SU-DHL-6 (cell line): ENCODE results near the gene LRP2.

Source experiments
- EZH2phosphoT487 ChIP-seq: fragments of 200-600 bp; sonication (generic), shearing (Covaris generic); conservative IDR thresholded peaks from 2 replicates; pipeline ENCODE4 v1.6.1; 2018; ENCODE audit warnings: mild to moderate bottlenecking, antibody characterized with exemption, low read length, moderate library complexity, mixed read lengths
- TF ChIP-seq, protein P1 (sequence below): fragments of 200-600 bp; sonication (generic); IDR thresholded peaks from one replicate; pipeline ENCODE4 v1.5.1; 2017; ENCODE audit warnings: antibody characterized with exemption, mild to moderate bottlenecking, low read length, moderate library complexity; ENCODE audit not compliant: insufficient read depth, poor library complexity, severe bottlenecking

DNA sequence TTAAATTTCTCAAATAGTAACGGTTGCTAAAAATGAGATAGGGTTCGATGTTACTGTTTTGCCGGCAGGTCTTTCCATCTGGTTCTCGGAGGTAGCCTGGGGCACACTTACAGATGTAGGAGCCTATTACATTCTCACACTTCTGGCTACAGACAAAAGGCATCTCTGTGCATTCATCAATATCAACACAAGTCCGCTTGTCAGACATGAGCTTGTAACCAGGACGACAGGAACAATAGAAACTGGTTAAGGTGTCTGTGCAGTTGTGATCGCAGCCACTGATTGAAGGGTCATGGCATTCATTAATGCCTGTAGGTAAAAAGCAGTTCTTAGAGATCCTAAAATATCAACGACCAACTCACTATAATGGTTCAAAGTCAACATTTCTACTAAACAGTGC is 176.6 kb downstream of the LRP2 start:
- TF ChIP-seq, protein P1, sequence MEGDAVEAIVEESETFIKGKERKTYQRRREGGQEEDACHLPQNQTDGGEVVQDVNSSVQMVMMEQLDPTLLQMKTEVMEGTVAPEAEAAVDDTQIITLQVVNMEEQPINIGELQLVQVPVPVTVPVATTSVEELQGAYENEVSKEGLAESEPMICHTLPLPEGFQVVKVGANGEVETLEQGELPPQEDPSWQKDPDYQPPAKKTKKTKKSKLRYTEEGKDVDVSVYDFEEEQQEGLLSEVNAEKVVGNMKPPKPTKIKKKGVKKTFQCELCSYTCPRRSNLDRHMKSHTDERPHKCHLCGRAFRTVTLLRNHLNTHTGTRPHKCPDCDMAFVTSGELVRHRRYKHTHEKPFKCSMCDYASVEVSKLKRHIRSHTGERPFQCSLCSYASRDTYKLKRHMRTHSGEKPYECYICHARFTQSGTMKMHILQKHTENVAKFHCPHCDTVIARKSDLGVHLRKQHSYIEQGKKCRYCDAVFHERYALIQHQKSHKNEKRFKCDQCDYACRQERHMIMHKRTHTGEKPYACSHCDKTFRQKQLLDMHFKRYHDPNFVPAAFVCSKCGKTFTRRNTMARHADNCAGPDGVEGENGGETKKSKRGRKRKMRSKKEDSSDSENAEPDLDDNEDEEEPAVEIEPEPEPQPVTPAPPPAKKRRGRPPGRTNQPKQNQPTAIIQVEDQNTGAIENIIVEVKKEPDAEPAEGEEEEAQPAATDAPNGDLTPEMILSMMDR = no peak
- no peak for TF ChIP-seq EZH2phosphoT487
